ENCODE measurements around the gene CPNE5. TPM values are rescaled to one million over a fixed set of nuclear protein-coding genes. Genes with fewer than 3 reads are reported as not detected.

The CPNE5 gene
- total RNA-seq, 1 donor, result not detected

GRCh38 chr6:36691612-36692011 lies 147.6 kb downstream of the CPNE5 start:
- H3K4me1 ChIP-seq (ENCODE audit: insufficient read depth, low read length), result no peaks in the 10 kb centered on the region
- H2AFZ ChIP-seq (ENCODE audit: low read length), result no peak overlapping the region

GRCh38 chr6:36691011-36691410 lies 148.2 kb downstream of the CPNE5 start:
- no peak for DNase-seq (ENCODE audit: insufficient read length, low spot score, missing footprints)
- no peaks in the 10 kb centered on the region for H3K27me3 ChIP-seq (ENCODE audit: insufficient read depth, low read length)
- H3K79me2 ChIP-seq (ENCODE audit: insufficient read depth, low read length), result no peaks in the 10 kb centered on the region
- peaks cover 20% of the 10 kb centered on the region for H3K36me3 ChIP-seq (ENCODE audit: insufficient read depth, low read length)
- no peak for TF ChIP-seq CTCF (IDR thresholded peaks at IDR 0.05; ENCODE audit: extremely low read depth, low read depth, low read length)
- H3K9me3 ChIP-seq (ENCODE audit: low read depth, low read length), result no peaks in the 10 kb centered on the region
- H4K20me1 ChIP-seq (ENCODE audit: insufficient read depth, low read length), result peaks cover 14% of the 10 kb centered on the region
- H3K4me2 ChIP-seq (ENCODE audit: insufficient read depth, low read length), result no peak overlapping the region
- H3K27ac ChIP-seq (ENCODE audit: low read depth, low read length), result no peak overlapping the region
- no peak overlapping the region for H2AFZ ChIP-seq (ENCODE audit: low read length)
- H3K4me3 ChIP-seq (ENCODE audit: insufficient read depth, low read length), result no peak overlapping the region
- H3K4me1 ChIP-seq (ENCODE audit: insufficient read depth, low read length), result no peaks in the 10 kb centered on the region

More at GRCh38 chr6:36691612-36692011, 147.6 kb downstream of the CPNE5 start:
- Histone ChIP-seq H4K20me1 (ENCODE audit: insufficient read depth, low read length) (peaks cover 8% of the 10 kb centered on the region), H3K4me3 (ENCODE audit: insufficient read depth, low read length) (no peak overlapping the region), H3K27ac (ENCODE audit: low read depth, low read length) (no peak overlapping the region), H3K4me2 (ENCODE audit: insufficient read depth, low read length) (no peak overlapping the region), H3K27me3 (ENCODE audit: insufficient read depth, low read length) (no peaks in the 10 kb centered on the region), H3K36me3 (ENCODE audit: insufficient read depth, low read length) (peaks cover 14% of the 10 kb centered on the region), H3K79me2 (ENCODE audit: insufficient read depth, low read length) (no peaks in the 10 kb centered on the region), H3K9me3 (ENCODE audit: low read depth, low read length) (no peaks in the 10 kb centered on the region)
- no peak for DNase-seq (ENCODE audit: insufficient read length, low spot score, missing footprints)
- TF ChIP-seq CTCF (IDR thresholded peaks at IDR 0.05; ENCODE audit: extremely low read depth, low read depth, low read length), result no peak

Other genes starting within 250 kb of the CPNE5 start
- 236 and 289 TPM in 2 replicates for gene SRSF3, start 245.1 kb downstream of the CPNE5 start, total RNA-seq
- 456 and 461 TPM in 2 replicates for gene CDKN1A, start 160.7 kb downstream of the CPNE5 start, total RNA-seq
- gene RAB44, start 141.6 kb downstream of the CPNE5 start, total RNA-seq, result under 0.01 and 0.36 TPM in 2 replicates
- 9.8 and 10.9 TPM in 2 replicates for gene PPIL1, start 35.4 kb upstream of the CPNE5 start, total RNA-seq
- gene C6orf89, start 46.5 kb upstream of the CPNE5 start, total RNA-seq, result 59.0 and 60.1 TPM in 2 replicates
- gene PI16, start 115.3 kb upstream of the CPNE5 start, total RNA-seq, result 1.8 TPM in 2 replicates
- 183 and 185 TPM in 2 replicates for gene MTCH1, start 146.8 kb upstream of the CPNE5 start, total RNA-seq
- gene FGD2, start 166.2 kb upstream of the CPNE5 start, total RNA-seq, result under 0.01 TPM in 2 replicates